HG02642 (cell line): ENCODE measurements around the gene CLEC4D.
"Not testable (repeated sequence)": the region's sequence is repeated elsewhere in the genome, so short reads cannot be mapped to it uniquely, and the experiment has no call there.

Experiments
- ATAC-seq: cut with Tn5 transposase; IDR thresholded peaks from one replicate; pipeline ENCODE4 v1.9.1; 2021; ENCODE audit warnings: mild to moderate bottlenecking; ENCODE audit not compliant: unreplicated experiment, poor library complexity

The CLEC4D gene

GRCh38 chr12:8513256-8513655 lies at the start of gene CLEC4D:
TSS of gene CLEC4D (plus strand) at chr12:8513503. CDS start at chr12:8513733, 230 bp downstream.
- no peak for ATAC-seq

- no peak for ATAC-seq
Observed at GRCh38 chr12:8465301-8465996, 47.9 kb upstream of the CLEC4D start.

- ATAC-seq: no peak
Observed at GRCh38 chr12:8466241-8466640, 47.1 kb upstream of the CLEC4D start.

- no peak for ATAC-seq
Observed at GRCh38 chr12:8471090-8471489, 42.2 kb upstream of the CLEC4D start.

GRCh38 chr12:8475508-8476203 lies 37.6 kb upstream of the CLEC4D start:
- no peak for ATAC-seq

- no peak for ATAC-seq
Observed at GRCh38 chr12:8482571-8483061, 30.7 kb upstream of the CLEC4D start.

GRCh38 chr12:8483079-8483478 lies 30.2 kb upstream of the CLEC4D start:
- no peak for ATAC-seq

- ATAC-seq: no peak
Observed at GRCh38 chr12:8491646-8492530, 21.4 kb upstream of the CLEC4D start.

GRCh38 chr12:8493084-8493483 lies 20.2 kb upstream of the CLEC4D start:
- ATAC-seq: peak; percentile 95

- ATAC-seq: not testable (repeated sequence)
Observed at GRCh38 chr12:8495671-8496070, 17.6 kb upstream of the CLEC4D start.

- not testable (repeated sequence) for ATAC-seq
Observed at GRCh38 chr12:8496074-8496473, 17.2 kb upstream of the CLEC4D start.

GRCh38 chr12:8499616-8500015 lies 13.7 kb upstream of the CLEC4D start:
- no peak for ATAC-seq

- ATAC-seq: no peak
Observed at GRCh38 chr12:8501720-8502119, 11.6 kb upstream of the CLEC4D start.

GRCh38 chr12:8504351-8504750 lies 9.0 kb upstream of the CLEC4D start:
- ATAC-seq: no peak

- no peak for ATAC-seq
Observed at GRCh38 chr12:8507596-8507995, 5.7 kb upstream of the CLEC4D start.

- no peak for ATAC-seq
Observed at GRCh38 chr12:8508223-8508622, 5.1 kb upstream of the CLEC4D start.

- ATAC-seq: no peak
Observed at GRCh38 chr12:8508910-8509841, 4.1 kb upstream of the CLEC4D start.

- no peak for ATAC-seq
Observed at GRCh38 chr12:8517971-8518370, 4.7 kb downstream of the CLEC4D start.

- ATAC-seq: no peak
Observed at GRCh38 chr12:8519171-8519570, 5.9 kb downstream of the CLEC4D start.
